PFSK-1 (cell line): ENCODE results near the gene CUX1.

Experiments
- FOXP2 ChIP-seq: optimal IDR thresholded peaks from 2 replicates; pipeline ENCODE3; 2011; ENCODE audit warnings: borderline replicate concordance, control low read depth, inconsistent platforms; ENCODE audit not compliant: insufficient read depth; ENCODE audit errors: extremely low read length, extremely low read depth
- POLR2AphosphoS5 ChIP-seq: IDR thresholded peaks from 2 replicates; pipeline ENCODE4 v1.6.1; 2012; ENCODE audit warnings: low read depth, mild to moderate bottlenecking, control low read depth, low read length, moderate library complexity
- SIN3A ChIP-seq: IDR thresholded peaks from 2 replicates; pipeline ENCODE4 v1.6.1; 2012; ENCODE audit warnings: mild to moderate bottlenecking, low read length, moderate library complexity, borderline replicate concordance; ENCODE audit not compliant: insufficient read depth
- TAF1 ChIP-seq: IDR thresholded peaks from 2 replicates; pipeline ENCODE4 v1.6.1; 2012; ENCODE audit warnings: low read length, control low read depth, borderline replicate concordance; ENCODE audit not compliant: insufficient read depth
- TF ChIP-seq, protein P1 (sequence below), 2 experiments: IDR thresholded peaks; 2 replicates each; pipeline versions ENCODE4 v1.6.1 to v1.8.0; 2011 to 2012; ENCODE audit warnings: low read depth in 2 of 2, low read length in 2 of 2, control low read depth in 1 of 2, inconsistent platforms in 1 of 2, mild to moderate bottlenecking in 1 of 2, moderate library complexity in 1 of 2; ENCODE audit not compliant: insufficient read depth in 1 of 2

Gene CUX1

DNA sequence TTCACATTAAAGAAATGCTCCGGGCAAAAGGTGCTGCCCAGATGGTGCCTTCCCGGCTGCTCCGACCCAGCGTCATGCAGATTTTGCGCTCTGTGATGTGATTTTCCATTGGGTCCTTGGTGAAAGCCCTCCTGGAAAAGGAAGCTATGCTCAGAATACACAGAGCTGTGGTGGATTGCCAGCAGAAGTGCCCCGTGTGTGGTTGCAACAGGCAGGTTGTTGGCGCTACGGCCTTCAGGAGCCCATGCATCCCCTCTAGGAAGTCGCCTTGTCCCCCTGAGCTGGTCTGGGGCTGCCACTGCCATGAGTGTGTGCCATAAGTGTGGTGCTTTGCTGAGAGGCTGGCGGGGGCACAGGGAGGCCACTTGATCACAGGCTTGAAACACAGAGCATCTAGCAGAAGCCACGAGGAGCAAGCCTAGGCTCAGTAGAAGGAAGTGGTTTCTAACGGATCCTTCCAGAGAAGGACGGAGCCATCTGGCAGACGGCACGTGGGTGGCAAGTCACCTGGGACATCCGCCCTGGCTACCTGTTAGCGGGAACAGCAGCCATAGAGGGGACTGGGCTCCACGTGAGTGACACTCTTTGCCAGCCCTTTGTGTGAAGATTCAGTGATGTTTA lies 210.9 kb downstream of the CUX1 start:
- TF ChIP-seq POLR2AphosphoS5 (no peak), TAF1 (no peak), FOXP2 (no peak), SIN3A (no peak)
- TF ChIP-seq, protein P1, sequence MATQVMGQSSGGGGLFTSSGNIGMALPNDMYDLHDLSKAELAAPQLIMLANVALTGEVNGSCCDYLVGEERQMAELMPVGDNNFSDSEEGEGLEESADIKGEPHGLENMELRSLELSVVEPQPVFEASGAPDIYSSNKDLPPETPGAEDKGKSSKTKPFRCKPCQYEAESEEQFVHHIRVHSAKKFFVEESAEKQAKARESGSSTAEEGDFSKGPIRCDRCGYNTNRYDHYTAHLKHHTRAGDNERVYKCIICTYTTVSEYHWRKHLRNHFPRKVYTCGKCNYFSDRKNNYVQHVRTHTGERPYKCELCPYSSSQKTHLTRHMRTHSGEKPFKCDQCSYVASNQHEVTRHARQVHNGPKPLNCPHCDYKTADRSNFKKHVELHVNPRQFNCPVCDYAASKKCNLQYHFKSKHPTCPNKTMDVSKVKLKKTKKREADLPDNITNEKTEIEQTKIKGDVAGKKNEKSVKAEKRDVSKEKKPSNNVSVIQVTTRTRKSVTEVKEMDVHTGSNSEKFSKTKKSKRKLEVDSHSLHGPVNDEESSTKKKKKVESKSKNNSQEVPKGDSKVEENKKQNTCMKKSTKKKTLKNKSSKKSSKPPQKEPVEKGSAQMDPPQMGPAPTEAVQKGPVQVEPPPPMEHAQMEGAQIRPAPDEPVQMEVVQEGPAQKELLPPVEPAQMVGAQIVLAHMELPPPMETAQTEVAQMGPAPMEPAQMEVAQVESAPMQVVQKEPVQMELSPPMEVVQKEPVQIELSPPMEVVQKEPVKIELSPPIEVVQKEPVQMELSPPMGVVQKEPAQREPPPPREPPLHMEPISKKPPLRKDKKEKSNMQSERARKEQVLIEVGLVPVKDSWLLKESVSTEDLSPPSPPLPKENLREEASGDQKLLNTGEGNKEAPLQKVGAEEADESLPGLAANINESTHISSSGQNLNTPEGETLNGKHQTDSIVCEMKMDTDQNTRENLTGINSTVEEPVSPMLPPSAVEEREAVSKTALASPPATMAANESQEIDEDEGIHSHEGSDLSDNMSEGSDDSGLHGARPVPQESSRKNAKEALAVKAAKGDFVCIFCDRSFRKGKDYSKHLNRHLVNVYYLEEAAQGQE (IDR thresholded peaks at IDR 0.05; ENCODE audit: insufficient read depth in 1 of 2, low read depth in 2 of 2, low read length in 2 of 2) = no peak

DNA sequence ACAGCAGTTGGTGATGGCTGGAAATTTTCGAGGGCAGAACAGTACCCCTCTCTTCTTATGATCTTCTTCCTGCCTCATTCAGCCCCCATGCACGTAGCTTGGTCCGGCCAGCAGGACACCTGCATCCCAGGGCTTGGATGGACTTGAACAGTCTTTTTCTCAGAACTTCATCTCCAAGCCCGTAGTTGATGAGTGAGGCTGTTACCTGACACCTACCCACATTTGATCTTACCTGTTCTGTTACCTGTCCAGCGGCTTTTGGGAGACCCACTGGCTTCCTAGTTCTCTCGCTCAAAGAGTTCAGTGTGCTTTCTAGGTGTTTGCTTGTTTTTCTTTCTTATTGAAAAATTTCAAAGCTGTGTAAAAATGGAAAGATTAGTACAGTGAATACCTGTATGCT lies 212.2 kb downstream of the CUX1 start:
- TF ChIP-seq SIN3A (no peak), POLR2AphosphoS5 (no peak), TAF1 (no peak), FOXP2 (no peak)
- TF ChIP-seq, protein P1 (IDR thresholded peaks at IDR 0.05; ENCODE audit: insufficient read depth in 1 of 2, low read depth in 2 of 2, low read length in 2 of 2) = no peak

DNA sequence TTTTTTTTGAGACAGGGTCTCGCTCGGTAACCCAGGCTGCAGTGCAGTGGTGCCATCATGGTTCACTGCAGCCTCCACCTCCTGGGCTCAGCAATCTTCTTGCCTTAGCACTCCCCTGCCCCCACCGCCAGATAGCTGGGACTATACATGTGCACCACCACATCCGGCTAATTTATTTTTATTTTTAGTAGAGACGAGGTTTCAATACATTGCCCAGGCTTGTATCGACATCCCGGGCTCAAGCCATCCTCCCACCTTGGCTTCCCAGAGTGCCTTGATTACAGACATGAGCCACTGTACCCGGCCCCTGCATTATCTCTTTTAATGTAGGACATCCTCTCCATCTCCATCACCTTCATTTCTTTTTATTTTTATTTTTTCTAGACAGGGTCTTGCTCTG lies 213.3 kb downstream of the CUX1 start:
- no peak for TF ChIP-seq POLR2AphosphoS5
- no peak for TF ChIP-seq TAF1
- no peak for TF ChIP-seq SIN3A
- TF ChIP-seq, protein P1 (IDR thresholded peaks at IDR 0.05; ENCODE audit: insufficient read depth in 1 of 2, low read depth in 2 of 2, low read length in 2 of 2) = no peak
- no peak for TF ChIP-seq FOXP2

DNA sequence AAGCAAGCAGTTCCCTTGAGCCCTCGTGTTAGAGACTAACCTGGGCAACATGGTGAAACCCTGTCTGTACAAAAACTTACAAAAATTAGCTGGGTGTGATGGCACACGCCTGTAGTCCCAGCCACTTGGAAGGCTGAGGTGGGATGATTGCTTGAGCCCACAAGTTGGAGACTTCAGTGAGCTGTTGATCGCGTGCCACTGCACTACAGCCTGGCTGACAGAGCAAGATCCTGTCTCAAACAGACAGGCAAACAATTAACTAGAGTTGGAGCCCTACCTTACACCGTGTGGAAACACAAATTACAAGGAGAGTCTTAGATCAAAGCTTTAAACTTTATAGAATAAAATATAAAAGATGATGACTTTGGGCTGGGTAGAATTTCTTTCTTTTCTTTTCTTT lies 219.5 kb downstream of the CUX1 start:
- TF ChIP-seq, protein P1 (IDR thresholded peaks at IDR 0.05; ENCODE audit: insufficient read depth in 1 of 2, low read depth in 2 of 2, low read length in 2 of 2) = no peak
- TF ChIP-seq SIN3A (no peak), TAF1 (no peak), POLR2AphosphoS5 (no peak), FOXP2 (no peak)
